SJSA1 (cell line): ENCODE data around the gene C22orf23. TPM values are rescaled to one million over a fixed set of nuclear protein-coding genes. Genes with fewer than 3 reads are reported as not detected.

ENCODE experiments used
- DNase-seq, 2 experiments: peaks; one replicate each; pipeline ENCODE4 v3.0.0-alpha.2; 2015 to 2020; ENCODE audit warnings: low spot score in 2 of 2, low read depth in 1 of 2
- H3K27ac ChIP-seq: fragments of 250-450 bp; sonication (Bioruptor Pico); 2 replicates; pipeline ENCODE4 v1.5.1; 2020; ENCODE audit warnings: mild to moderate bottlenecking, moderate library complexity
- H3K27me3 ChIP-seq: fragments of 250-450 bp; sonication (Bioruptor Pico); replicated peaks from 2 replicates; pipeline ENCODE4 v1.5.1; 2020; ENCODE audit warnings: mild to moderate bottlenecking, moderate library complexity
- H3K36me3 ChIP-seq: fragments of 250-450 bp; sonication (Bioruptor Pico); 2 replicates; pipeline ENCODE4 v1.5.1; 2020; ENCODE audit warnings: mild to moderate bottlenecking
- H3K4me1 ChIP-seq: fragments of 250-450 bp; sonication (Bioruptor Pico); replicated peaks from 2 replicates; pipeline ENCODE4 v1.6.1; 2021; ENCODE audit warnings: mild to moderate bottlenecking
- H3K4me3 ChIP-seq: fragments of 250-450 bp; sonication (Bioruptor Pico); 2 replicates; pipeline ENCODE4 v1.5.1; 2020; ENCODE audit warnings: mild to moderate bottlenecking
- H3K9me3 ChIP-seq: fragments of 250-450 bp; sonication (Bioruptor Pico); replicated peaks from 2 replicates; pipeline ENCODE4 v1.5.1; 2020; ENCODE audit warnings: mild to moderate bottlenecking
- total RNA-seq: library from RNA; depleted of rRNA; stranded (reverse); fragments of >200 nt; shearing (Covaris generic); gene quantifications from 2 replicates; pipeline ENCODE4 v1.2.3, GENCODE V29; 2014

C22orf23 gene
- total RNA-seq, 1 experiment from 2014 or later, result not detected

GRCh38 chr22:37931893-37932389 is 21.5 kb downstream of the C22orf23 start:
- DNase-seq, result no peak
- H3K4me1 ChIP-seq, result peaks cover 21% of the 10 kb centered on the region
- H3K9me3 ChIP-seq, result no peaks in the 10 kb centered on the region
- H3K4me3 ChIP-seq, result no peak overlapping the region
- H3K27ac ChIP-seq, result no peak overlapping the region
- no peaks in the 10 kb centered on the region for H3K27me3 ChIP-seq
- peaks cover 88% of the 10 kb centered on the region for H3K36me3 ChIP-seq

- Histone ChIP-seq H3K27me3 (no peaks in the 10 kb centered on the region), H3K9me3 (no peaks in the 10 kb centered on the region), H3K27ac (no peak overlapping the region), H3K36me3 (peaks cover 88% of the 10 kb centered on the region), H3K4me3 (no peak overlapping the region), H3K4me1 (peaks cover 21% of the 10 kb centered on the region)
- no peak for DNase-seq
Measured at GRCh38 chr22:37930952-37931440, 22.4 kb downstream of the C22orf23 start.

GRCh38 chr22:37930270-37930951 is 23.0 kb downstream of the C22orf23 start:
- Histone ChIP-seq H3K4me1 (peaks cover 21% of the 10 kb centered on the region), H3K4me3 (no peak overlapping the region), H3K27ac (no peak overlapping the region), H3K9me3 (no peaks in the 10 kb centered on the region), H3K36me3 (peaks cover 91% of the 10 kb centered on the region), H3K27me3 (no peaks in the 10 kb centered on the region)
- DNase-seq, result peak in 1 of 2 experiments; percentile 28

- Histone ChIP-seq H3K27me3 (no peaks in the 10 kb centered on the region), H3K4me3 (no peak overlapping the region), H3K4me1 (peaks cover 21% of the 10 kb centered on the region), H3K27ac (no peak overlapping the region), H3K9me3 (no peaks in the 10 kb centered on the region), H3K36me3 (peaks cover 96% of the 10 kb centered on the region)
- no peak for DNase-seq
Measured at GRCh38 chr22:37929390-37929789, 24.0 kb downstream of the C22orf23 start.

- Histone ChIP-seq H3K36me3 (peaks cover 99% of the 10 kb centered on the region), H3K27ac (no peak overlapping the region), H3K27me3 (no peaks in the 10 kb centered on the region), H3K4me3 (no peak overlapping the region), H3K4me1 (peaks cover 6% of the 10 kb centered on the region), H3K9me3 (no peaks in the 10 kb centered on the region)
- no peak for DNase-seq
Measured at GRCh38 chr22:37927637-37927936, 25.8 kb downstream of the C22orf23 start.

- peaks cover 93% of the 10 kb centered on the region for H3K36me3 ChIP-seq
- no peaks in the 10 kb centered on the region for H3K9me3 ChIP-seq
- H3K4me1 ChIP-seq, result peaks cover 6% of the 10 kb centered on the region
- no peak overlapping the region for H3K4me3 ChIP-seq
- H3K27ac ChIP-seq, result no peak overlapping the region
- no peak for DNase-seq
- H3K27me3 ChIP-seq, result no peaks in the 10 kb centered on the region
Measured at GRCh38 chr22:37926771-37927636, 26.4 kb downstream of the C22orf23 start.

- H3K4me1 ChIP-seq, result peaks cover 6% of the 10 kb centered on the region
- H3K27ac ChIP-seq, result no peak overlapping the region
- H3K36me3 ChIP-seq, result peaks cover 93% of the 10 kb centered on the region
- H3K9me3 ChIP-seq, result no peaks in the 10 kb centered on the region
- no peaks in the 10 kb centered on the region for H3K27me3 ChIP-seq
- H3K4me3 ChIP-seq, result no peak overlapping the region
- no peak for DNase-seq
Measured at GRCh38 chr22:37926358-37926757, 27.0 kb downstream of the C22orf23 start.

GRCh38 chr22:37925767-37926166 is 27.6 kb downstream of the C22orf23 start:
- DNase-seq, result no peak
- Histone ChIP-seq H3K36me3 (peaks cover 93% of the 10 kb centered on the region), H3K4me3 (no peak overlapping the region), H3K27me3 (no peaks in the 10 kb centered on the region), H3K27ac (no peak overlapping the region), H3K9me3 (no peaks in the 10 kb centered on the region), H3K4me1 (peaks cover 3% of the 10 kb centered on the region)

GRCh38 chr22:37925330-37925729 is 28.1 kb downstream of the C22orf23 start:
- Histone ChIP-seq H3K27ac (no peak overlapping the region), H3K36me3 (peaks cover 93% of the 10 kb centered on the region), H3K27me3 (no peaks in the 10 kb centered on the region), H3K4me3 (no peak overlapping the region), H3K9me3 (no peaks in the 10 kb centered on the region), H3K4me1 (no peaks in the 10 kb centered on the region)
- no peak for DNase-seq

GRCh38 chr22:37924386-37925065 is 28.9 kb downstream of the C22orf23 start:
- no peak overlapping the region for H3K27ac ChIP-seq
- H3K4me3 ChIP-seq, result no peak overlapping the region
- H3K9me3 ChIP-seq, result no peaks in the 10 kb centered on the region
- DNase-seq, result no peak
- no peaks in the 10 kb centered on the region for H3K27me3 ChIP-seq
- H3K36me3 ChIP-seq, result peaks cover 93% of the 10 kb centered on the region
- no peaks in the 10 kb centered on the region for H3K4me1 ChIP-seq

- Histone ChIP-seq H3K27ac (no peak overlapping the region), H3K27me3 (no peaks in the 10 kb centered on the region), H3K4me1 (no peaks in the 10 kb centered on the region), H3K36me3 (peaks cover 91% of the 10 kb centered on the region), H3K9me3 (no peaks in the 10 kb centered on the region), H3K4me3 (no peak overlapping the region)
- no peak for DNase-seq
Measured at GRCh38 chr22:37923927-37924326, 29.5 kb downstream of the C22orf23 start.

- Histone ChIP-seq H3K36me3 (peaks cover 91% of the 10 kb centered on the region), H3K27ac (no peak overlapping the region), H3K27me3 (no peaks in the 10 kb centered on the region)
Measured at GRCh38 chr22:37922191-37922590, 31.2 kb downstream of the C22orf23 start.

GRCh38 chr22:37920126-37920525 is 33.3 kb downstream of the C22orf23 start:
- Histone ChIP-seq H3K9me3 (no peaks in the 10 kb centered on the region), H3K36me3 (peaks cover 89% of the 10 kb centered on the region)
- DNase-seq, result no peak

More at GRCh38 chr22:37922191-37922590, 31.2 kb downstream of the C22orf23 start:
- Histone ChIP-seq H3K4me1 (no peaks in the 10 kb centered on the region), H3K4me3 (no peak overlapping the region), H3K9me3 (no peaks in the 10 kb centered on the region)
- DNase-seq, result no peak

More at GRCh38 chr22:37920126-37920525, 33.3 kb downstream of the C22orf23 start:
- no peak overlapping the region for H3K4me3 ChIP-seq
- H3K27ac ChIP-seq, result no peak overlapping the region
- H3K27me3 ChIP-seq, result no peaks in the 10 kb centered on the region
- H3K4me1 ChIP-seq, result no peaks in the 10 kb centered on the region
